Skeletal muscle tissue (tissue), 4 donors: ENCODE measurements around the gene YY2. TPM values are rescaled to one million over a fixed set of nuclear protein-coding genes. Genes with fewer than 3 reads are reported as not detected.
"Not testable (repeated sequence)": the region's sequence is repeated elsewhere in the genome, so short reads cannot be mapped to it uniquely, and the experiment has no call there.

Experiments
- H3K27ac ChIP-seq: one replicate; pipeline ENCODE4 v1.7.0; 2013; ENCODE audit warnings: mild to moderate bottlenecking, low read depth, low read length, inconsistent platforms
- H3K27me3 ChIP-seq, 3 donors: one replicate each; pipeline ENCODE4 v1.7.0; 2013; ENCODE audit warnings: low read length in 3 of 3; ENCODE audit not compliant: control insufficient read depth in 3 of 3, insufficient read depth in 3 of 3
- H3K36me3 ChIP-seq, 3 donors: one replicate each; pipeline ENCODE4 v1.7.0; 2013; ENCODE audit warnings: low read length in 3 of 3; ENCODE audit not compliant: control insufficient read depth in 3 of 3, insufficient read depth in 3 of 3
- H3K4me1 ChIP-seq, 3 donors: one replicate each; pipeline ENCODE4 v1.7.0; 2013; ENCODE audit warnings: low read length in 3 of 3, mild to moderate bottlenecking in 3 of 3; ENCODE audit not compliant: control insufficient read depth in 3 of 3, insufficient read depth in 3 of 3
- H3K4me3 ChIP-seq, 3 donors: one replicate each; pipeline ENCODE4 v1.7.0; 2013; ENCODE audit warnings: low read length in 3 of 3
- H3K9ac ChIP-seq, 3 donors: one replicate each; pipeline ENCODE4 v1.7.0; 2013; ENCODE audit warnings: low read length in 3 of 3, mild to moderate bottlenecking in 3 of 3, moderate library complexity in 2 of 3, low read depth in 1 of 3
- H3K9me3 ChIP-seq, 3 donors: one replicate each; pipeline ENCODE4 v1.7.0; 2013; ENCODE audit warnings: low read length in 3 of 3; ENCODE audit not compliant: control insufficient read depth in 3 of 3
- total RNA-seq: library from RNA; depleted of rRNA; stranded (reverse); fragments of >200 nt; gene quantifications from one replicate; pipeline ENCODE4 v1.2.3, GENCODE V29; 2014
- donor health status: Osteomylitis.

YY2 gene
- 1.6 TPM for total RNA-seq

GRCh38 chrX:21855937-21856415 is at the start of gene YY2:
TSS of gene YY2 (plus strand) at chrX:21855987. CDS start at chrX:21856485, 498 bp downstream.
- H3K9ac ChIP-seq, result no peak within 1 kb of the TSS
- no peak within 1 kb of the TSS for H3K4me3 ChIP-seq
- no peaks in the 10 kb centered on the region for H3K4me1 ChIP-seq
- H3K9me3 ChIP-seq, result peaks cover 0 to 2% (median 0%) of the 10 kb centered on the region in 3 donors
- no peak within 1 kb of the TSS for H3K27ac ChIP-seq
- H3K36me3 ChIP-seq, result peaks cover 11 to 17% (median 16%) of the 10 kb centered on the region in 3 donors
- H3K27me3 ChIP-seq, result no peaks in the 10 kb centered on the region

- Histone ChIP-seq H3K27me3 (no peaks in the 10 kb centered on the region), H3K9me3 (peaks cover 0 to under 1% (median 0%) of the 10 kb centered on the region in 3 donors), H3K36me3 (no peaks in the 10 kb centered on the region), H3K4me1 (peaks cover 4 to 8% (median 7%) of the 10 kb centered on the region in 3 donors), H3K9ac (no peak overlapping the region), H3K4me3 (no peak overlapping the region), H3K27ac (no peak overlapping the region)
Observed at GRCh38 chrX:21806691-21807090, 49.1 kb upstream of the YY2 start.

GRCh38 chrX:21811832-21812231 is 44.0 kb upstream of the YY2 start:
- Histone ChIP-seq H3K9ac (no peak overlapping the region), H3K4me3 (no peak overlapping the region), H3K36me3 (no peaks in the 10 kb centered on the region), H3K4me1 (no peaks in the 10 kb centered on the region), H3K27me3 (no peaks in the 10 kb centered on the region), H3K9me3 (peaks cover 0 to 2% (median 0%) of the 10 kb centered on the region in 3 donors), H3K27ac (no peak overlapping the region)

GRCh38 chrX:21812628-21813027 is 43.2 kb upstream of the YY2 start:
- Histone ChIP-seq H3K4me3 (no peak overlapping the region), H3K9me3 (peaks cover 0 to 2% (median 0%) of the 10 kb centered on the region in 3 donors), H3K27ac (no peak overlapping the region), H3K36me3 (no peaks in the 10 kb centered on the region), H3K4me1 (no peaks in the 10 kb centered on the region), H3K27me3 (no peaks in the 10 kb centered on the region), H3K9ac (no peak overlapping the region)

- H3K27me3 ChIP-seq, result no peaks in the 10 kb centered on the region
- no peak overlapping the region for H3K4me3 ChIP-seq
- no peaks in the 10 kb centered on the region for H3K36me3 ChIP-seq
- H3K9ac ChIP-seq, result no peak overlapping the region
- H3K27ac ChIP-seq, result no peak overlapping the region
- no peaks in the 10 kb centered on the region for H3K4me1 ChIP-seq
- peaks cover 0 to 2% (median 0%) of the 10 kb centered on the region in 3 donors for H3K9me3 ChIP-seq
Observed at GRCh38 chrX:21813612-21814368, 42.0 kb upstream of the YY2 start.

GRCh38 chrX:21816136-21816535 is 39.7 kb upstream of the YY2 start:
- no peaks in the 10 kb centered on the region for H3K27me3 ChIP-seq
- no peak overlapping the region for H3K9ac ChIP-seq
- H3K4me1 ChIP-seq, result no peaks in the 10 kb centered on the region
- H3K36me3 ChIP-seq, result no peaks in the 10 kb centered on the region
- no peak overlapping the region for H3K27ac ChIP-seq
- peaks cover 0 to 2% (median 0%) of the 10 kb centered on the region in 3 donors for H3K9me3 ChIP-seq
- H3K4me3 ChIP-seq, result no peak overlapping the region

- not testable (repeated sequence) for H3K9me3 ChIP-seq, H3K27ac ChIP-seq, H3K4me1 ChIP-seq, H3K36me3 ChIP-seq, H3K4me3 ChIP-seq, H3K9ac ChIP-seq, H3K27me3 ChIP-seq
Observed at GRCh38 chrX:21820170-21820569, 35.6 kb upstream of the YY2 start.

GRCh38 chrX:21821875-21822274 is 33.9 kb upstream of the YY2 start:
- no peak overlapping the region for H3K4me3 ChIP-seq
- H3K9me3 ChIP-seq, result no peaks in the 10 kb centered on the region
- H3K36me3 ChIP-seq, result no peaks in the 10 kb centered on the region
- H3K27me3 ChIP-seq, result no peaks in the 10 kb centered on the region
- H3K9ac ChIP-seq, result no peak overlapping the region
- no peak overlapping the region for H3K27ac ChIP-seq
- H3K4me1 ChIP-seq, result no peaks in the 10 kb centered on the region

- no peak overlapping the region for H3K27ac ChIP-seq
- H3K4me3 ChIP-seq, result no peak overlapping the region
- no peaks in the 10 kb centered on the region for H3K27me3 ChIP-seq
Observed at GRCh38 chrX:21831496-21831895, 24.3 kb upstream of the YY2 start.

GRCh38 chrX:21837056-21837455 is 18.7 kb upstream of the YY2 start:
- Histone ChIP-seq H3K27me3 (no peaks in the 10 kb centered on the region), H3K4me1 (peaks cover 0 to 7% (median 2%) of the 10 kb centered on the region in 3 donors), H3K9ac (no peak overlapping the region), H3K4me3 (no peak overlapping the region), H3K27ac (no peak overlapping the region), H3K9me3 (no peaks in the 10 kb centered on the region), H3K36me3 (no peaks in the 10 kb centered on the region)

More at GRCh38 chrX:21831496-21831895, 24.3 kb upstream of the YY2 start:
- Histone ChIP-seq H3K36me3 (no peaks in the 10 kb centered on the region), H3K4me1 (no peaks in the 10 kb centered on the region), H3K9me3 (no peaks in the 10 kb centered on the region), H3K9ac (no peak overlapping the region)
